Loucy (cell line): ENCODE measurements around the gene UBE2O.

Source experiments
- H2AFZ ChIP-seq: fragments of 200-600 bp; sonication (generic); 2 replicates; pipeline ENCODE4 v1.6.0; 2016; ENCODE audit warnings: antibody characterized with exemption, mild to moderate bottlenecking, low read length, moderate library complexity
- H3F3A ChIP-seq: fragments of 200-600 bp; 2 replicates; pipeline ENCODE4 v1.6.0; 2016; ENCODE audit warnings: antibody characterized with exemption, low read depth, mild to moderate bottlenecking
- H3K27me3 ChIP-seq: fragments of 200-600 bp; sonication (generic); 2 replicates; pipeline ENCODE4 v1.6.1; 2014; ENCODE audit warnings: low read length, mild to moderate bottlenecking; ENCODE audit not compliant: insufficient read depth, poor library complexity, severe bottlenecking
- H3K36me3 ChIP-seq: fragments of 200-600 bp; sonication (generic); 2 replicates; pipeline ENCODE4 v1.6.1; 2016; ENCODE audit warnings: low read length; ENCODE audit not compliant: insufficient read depth
- H3K4me1 ChIP-seq: fragments of 200-600 bp; sonication (generic); 2 replicates; pipeline ENCODE4 v1.5.1; 2014; ENCODE audit warnings: low read length, mild to moderate bottlenecking; ENCODE audit not compliant: insufficient read depth, poor library complexity, severe bottlenecking
- H3K4me2 ChIP-seq: fragments of 200-600 bp; sonication (generic); 2 replicates; pipeline ENCODE4 v1.6.0; 2014; ENCODE audit warnings: antibody characterized with exemption, low read length, low read depth, mild to moderate bottlenecking; ENCODE audit not compliant: poor library complexity, severe bottlenecking
- H3K4me3 ChIP-seq: fragments of 200-600 bp; sonication (generic); 2 replicates; pipeline ENCODE4 v1.5.1; 2014; ENCODE audit warnings: low read length, mild to moderate bottlenecking, mixed read lengths; ENCODE audit not compliant: poor library complexity, severe bottlenecking
- H3K79me2 ChIP-seq: fragments of 200-600 bp; sonication (generic); 2 replicates; pipeline ENCODE4 v1.6.1; 2014; ENCODE audit warnings: low read length; ENCODE audit not compliant: insufficient read depth
- H3K9ac ChIP-seq: fragments of 200-600 bp; sonication (generic); 2 replicates; pipeline ENCODE4 v1.6.0; 2014; ENCODE audit warnings: mild to moderate bottlenecking, low read depth, low read length, moderate library complexity; ENCODE audit not compliant: poor library complexity, severe bottlenecking
- H3K9me2 ChIP-seq: fragments of 200-600 bp; sonication (generic); replicated peaks from 2 replicates; pipeline ENCODE4 v1.6.1; 2016; ENCODE audit warnings: low read depth, low read length, mixed read lengths
- H3K9me3 ChIP-seq: fragments of 200-600 bp; sonication (generic); 2 replicates; pipeline ENCODE4 v1.6.1; 2014; ENCODE audit warnings: mild to moderate bottlenecking, antibody characterized with exemption, low read length, low read depth; ENCODE audit not compliant: insufficient read depth
- H4K20me1 ChIP-seq: fragments of 200-600 bp; sonication (generic); 2 replicates; pipeline ENCODE4 v1.6.0; 2014; ENCODE audit warnings: antibody characterized with exemption, low read length, mild to moderate bottlenecking; ENCODE audit not compliant: insufficient read depth, poor library complexity, severe bottlenecking
- CTCF ChIP-seq: fragments of 200-600 bp; sonication (generic); conservative IDR thresholded peaks from 2 replicates; pipeline ENCODE4 v1.5.1; 2014; ENCODE audit warnings: mild to moderate bottlenecking, antibody characterized with exemption, low read length
- EZH2phosphoT487 ChIP-seq: fragments of 200-600 bp; IDR thresholded peaks from 2 replicates; pipeline ENCODE4 v1.6.1; 2018; ENCODE audit warnings: antibody characterized with exemption, mild to moderate bottlenecking, moderate library complexity, borderline replicate concordance

UBE2O gene

GRCh38 chr17:76479515-76480060, 26.6 kb upstream of the UBE2O start:
- TF ChIP-seq EZH2phosphoT487 (no peak), CTCF (no peak)
- Histone ChIP-seq H3K4me2 (no peak overlapping the region), H2AFZ (no peak overlapping the region)

DNA sequence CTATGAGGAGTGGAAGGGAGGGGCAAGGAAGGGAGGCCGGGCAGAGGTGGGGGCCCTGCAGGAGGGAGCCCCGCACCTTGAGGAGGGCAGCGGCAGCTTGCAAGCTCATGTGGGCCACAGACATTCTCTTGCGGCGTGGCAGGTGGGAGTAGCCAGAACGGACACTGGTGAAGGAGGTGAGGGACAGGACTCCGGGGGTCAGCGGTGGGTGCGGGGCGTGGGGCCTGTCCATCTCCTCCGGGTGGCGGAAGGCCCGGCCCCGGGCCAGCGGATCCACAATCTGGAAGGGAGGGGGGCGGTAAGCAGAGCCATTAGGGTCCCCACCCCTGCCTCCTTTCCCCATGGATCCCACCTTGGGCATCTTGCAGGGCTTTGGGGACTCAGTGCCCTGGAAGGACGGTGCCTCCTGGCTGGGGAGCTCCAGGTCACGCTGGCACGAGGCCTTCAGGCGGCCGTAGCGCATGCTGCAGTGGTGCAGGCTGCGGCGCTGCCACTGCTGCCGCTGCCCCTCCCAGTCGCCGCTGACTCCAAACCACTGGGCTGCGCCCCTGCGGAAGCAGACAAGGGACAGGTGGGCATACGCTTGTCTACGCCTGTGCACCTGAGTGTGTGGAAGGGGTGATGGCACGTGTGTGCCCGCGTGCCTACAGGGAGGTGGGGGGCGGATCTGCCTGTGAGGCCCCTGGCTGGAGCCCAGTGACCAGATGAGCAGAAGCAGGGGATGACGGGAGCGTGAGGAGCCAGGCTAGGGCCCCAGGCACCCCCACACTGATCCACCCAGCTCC, 26.0 kb upstream of the UBE2O start:
- H3K36me3 ChIP-seq, result no peaks in the 10 kb centered on the region
- peaks cover 12% of the 10 kb centered on the region for H3K4me1 ChIP-seq
- H3K4me3 ChIP-seq, result no peak overlapping the region
- no peaks in the 10 kb centered on the region for H3K9me3 ChIP-seq
- TF ChIP-seq CTCF (no peak), EZH2phosphoT487 (no peak)
- H4K20me1 ChIP-seq, result no peaks in the 10 kb centered on the region
- H3K4me2 ChIP-seq, result no peak overlapping the region
- H3F3A ChIP-seq, result no peaks in the 10 kb centered on the region
- H3K27me3 ChIP-seq, result no peaks in the 10 kb centered on the region
- no peaks in the 10 kb centered on the region for H3K9me2 ChIP-seq
- no peak overlapping the region for H2AFZ ChIP-seq
- no peaks in the 10 kb centered on the region for H3K79me2 ChIP-seq
- H3K9ac ChIP-seq, result no peak overlapping the region

More at GRCh38 chr17:76479515-76480060, 26.6 kb upstream of the UBE2O start:
- H3K36me3 ChIP-seq, result no peaks in the 10 kb centered on the region
- no peaks in the 10 kb centered on the region for H3K27me3 ChIP-seq
- no peak overlapping the region for H3K9ac ChIP-seq
- H3K9me3 ChIP-seq, result no peaks in the 10 kb centered on the region
- H3K4me3 ChIP-seq, result no peak overlapping the region
- H3K9me2 ChIP-seq, result no peaks in the 10 kb centered on the region
- H4K20me1 ChIP-seq, result no peaks in the 10 kb centered on the region
- H3K4me1 ChIP-seq, result peaks cover 12% of the 10 kb centered on the region
- H3F3A ChIP-seq, result no peaks in the 10 kb centered on the region
- no peaks in the 10 kb centered on the region for H3K79me2 ChIP-seq

DNA sequence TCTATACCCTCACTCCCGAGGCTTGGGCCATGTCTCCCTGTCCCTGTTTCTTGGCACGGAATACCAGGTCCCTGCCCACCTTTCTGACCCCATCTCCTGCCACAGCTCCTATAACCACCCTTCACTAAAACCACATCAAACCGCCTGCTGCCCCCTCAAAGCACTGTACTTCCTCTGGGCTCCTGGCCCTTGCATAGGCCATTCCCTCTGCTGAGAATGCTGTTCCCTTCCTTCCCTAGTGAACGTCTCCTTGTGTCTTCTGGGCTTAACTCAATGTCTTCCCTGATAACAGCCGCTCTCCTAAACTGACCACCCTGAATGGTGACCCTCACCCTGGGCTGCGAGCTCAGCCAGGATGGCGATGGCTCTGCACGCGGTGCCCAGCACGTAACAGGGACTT, 25.1 kb upstream of the UBE2O start:
- H3K4me3 ChIP-seq, result no peak overlapping the region
- no peak overlapping the region for H2AFZ ChIP-seq
- no peaks in the 10 kb centered on the region for H4K20me1 ChIP-seq
- peaks cover 12% of the 10 kb centered on the region for H3K4me1 ChIP-seq
- TF ChIP-seq CTCF, result no peak
- no peak for TF ChIP-seq EZH2phosphoT487
- H3K9me2 ChIP-seq, result no peaks in the 10 kb centered on the region
- no peaks in the 10 kb centered on the region for H3F3A ChIP-seq
- H3K79me2 ChIP-seq, result no peaks in the 10 kb centered on the region
- no peak overlapping the region for H3K9ac ChIP-seq
- no peak overlapping the region for H3K4me2 ChIP-seq
- no peaks in the 10 kb centered on the region for H3K27me3 ChIP-seq
- no peaks in the 10 kb centered on the region for H3K36me3 ChIP-seq
- H3K9me3 ChIP-seq, result no peaks in the 10 kb centered on the region
